Kidney (tissue), 14 donors: ENCODE results near the gene C2orf81. TPM values are rescaled to one million over a fixed set of nuclear protein-coding genes. Genes with fewer than 3 reads are reported as not detected.

Experiments used
- DNase-seq, 5 donors: peaks; one replicate each; pipeline ENCODE4 v3.0.0-alpha.2; 2013 to 2020
- FAIRE-seq: peaks from 2 replicates; lab custom pipeline; 2012; peaks lifted over from hg19 to GRCh38; lab: Jason Lieb, UNC
- H3K27ac ChIP-seq, 2 donors: one replicate each; pipeline ENCODE4 v1.7.0; 2013; ENCODE audit warnings: low read depth in 2 of 2, low read length in 2 of 2, inconsistent platforms in 1 of 2
- H3K27me3 ChIP-seq: one replicate; pipeline ENCODE4 v1.7.1; 2013; ENCODE audit warnings: low read length, inconsistent platforms; ENCODE audit not compliant: control insufficient read depth, insufficient read depth
- H3K36me3 ChIP-seq, 3 donors: one replicate each; pipeline versions ENCODE4 v1.7.0 to v1.7.1; 2013; ENCODE audit warnings: low read length in 3 of 3, control low read depth in 1 of 3, inconsistent platforms in 1 of 3; ENCODE audit not compliant: insufficient read depth in 3 of 3, control insufficient read depth in 2 of 3
- H3K4me1 ChIP-seq, 3 donors: one replicate each; pipeline versions ENCODE4 v1.7.0 to v1.7.1; 2013; ENCODE audit warnings: low read length in 3 of 3, inconsistent platforms in 1 of 3, low read depth in 1 of 3; ENCODE audit not compliant: control insufficient read depth in 2 of 3, insufficient read depth in 2 of 3
- H3K4me3 ChIP-seq, 3 donors: one replicate each; pipeline versions ENCODE4 v1.7.0 to v1.8.1; 2013; ENCODE audit warnings: low read length in 3 of 3, control low read depth in 1 of 3, inconsistent platforms in 1 of 3
- H3K9ac ChIP-seq, 3 donors: one replicate each; pipeline versions ENCODE4 v1.7.0 to v1.7.1; 2013; ENCODE audit warnings: low read length in 3 of 3, control low read depth in 1 of 3, inconsistent platforms in 1 of 3
- H3K9me3 ChIP-seq, 3 donors: one replicate each; pipeline versions ENCODE4 v1.7.0 to v1.7.1; 2013; ENCODE audit warnings: low read length in 3 of 3, control low read depth in 1 of 3, inconsistent platforms in 1 of 3; ENCODE audit not compliant: control insufficient read depth in 2 of 3, insufficient read depth in 1 of 3
- CTCF ChIP-seq: IDR thresholded peaks from 3 replicates; pipeline ENCODE4 v1.5.1; 2012; ENCODE audit warnings: mild to moderate bottlenecking, moderate library complexity, borderline replicate concordance; ENCODE audit not compliant: insufficient read depth; ENCODE audit errors: extremely low read depth
- intact Hi-C: fragments of 100-400 bp; cut with DNase I; formaldehyde crosslinking; loops from one replicate; pipeline ENCODE4 v1.11.1; 2022
- polyA plus RNA-seq: library from polyadenylated mRNA; stranded (reverse); fragments of 350-450 nt; fragmentation: Illumina TruSeq; extraction: RNeasy Lipid Tissue Mini Kit (QIAGEN cat#74804); gene quantifications from one replicate; pipeline ENCODE4 v1.2.3, GENCODE V29; 2014; ENCODE audit warnings: low read depth, low replicate concordance; ENCODE audit not compliant: insufficient read depth
- total RNA-seq: library from RNA; stranded (reverse); fragmentation: NEBNext Ultra II Directional; extraction: Animal tissue kit (Norgen Biotek cat#: 25700); gene quantifications from one replicate; pipeline ENCODE4 v1.2.1, GENCODE V29; 2021
- donor health status: control.
- donor health status: control.
- donor health status: control.
- donor health status: control.
- donor health status: control.
- donor health status: DM: yes; HTN: yes; CAD: no.
- donor health status: Normal renal cell carcinoma (clear cell type).

C2orf81 gene
- total and polyA plus RNA-seq, 2 donors from 2014 or later = 8.8 to 11.6 TPM

DNA sequence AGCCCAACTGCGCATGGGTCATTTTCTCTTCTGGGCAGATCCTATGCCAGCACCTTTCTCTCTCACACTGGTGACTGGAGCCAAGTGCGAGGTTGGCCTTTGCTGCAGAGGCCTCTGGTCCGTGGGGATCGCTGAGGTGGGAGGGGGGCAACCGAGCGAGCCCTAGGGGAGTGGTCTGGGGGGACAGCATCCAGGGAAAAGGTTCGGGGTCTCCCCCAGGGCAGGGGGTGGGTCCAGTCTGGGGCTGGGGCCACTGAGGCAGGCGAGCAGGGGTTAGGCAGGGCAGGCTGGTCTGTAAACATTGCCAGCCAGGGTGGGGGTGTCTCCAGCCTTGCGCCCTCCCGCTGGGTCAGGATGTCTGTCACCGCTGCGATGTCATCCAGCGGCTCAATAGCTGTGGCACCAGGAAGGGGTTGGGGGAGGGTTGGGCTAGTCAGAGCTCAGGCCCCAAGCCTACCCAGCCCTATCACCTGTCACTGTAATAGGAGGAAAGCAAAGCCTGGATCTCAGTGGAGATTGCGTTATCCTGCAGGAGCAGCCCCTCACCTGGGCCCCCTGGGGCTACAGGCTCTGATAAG lies 4.9 kb upstream of the C2orf81 start:
- peaks cover 4 to 54% (median 21%) of the 10 kb centered on the region in 3 donors for H3K36me3 ChIP-seq
- no peak for FAIRE-seq

DNA sequence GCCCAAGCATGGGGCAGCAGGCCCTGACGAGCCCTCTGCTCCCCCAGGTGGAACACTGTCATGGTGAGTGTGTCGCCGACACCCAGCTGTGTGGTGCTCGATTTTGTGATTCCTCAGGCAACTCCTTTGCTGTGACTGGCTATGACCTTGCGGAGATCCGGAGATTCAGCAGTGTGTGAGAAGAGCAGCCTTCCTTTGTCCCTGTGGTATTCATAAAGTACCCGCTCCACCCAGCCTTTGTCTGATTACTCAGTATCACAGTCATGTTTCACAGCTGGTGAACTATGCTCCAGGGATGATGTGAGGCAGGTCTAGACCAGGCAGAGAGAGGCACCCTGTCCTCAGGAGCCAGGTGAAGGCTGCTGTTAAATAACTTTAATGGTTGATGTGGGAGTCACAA lies 4.1 kb upstream of the C2orf81 start:
- intact Hi-C loops = no loop called here

More for the DNA sequence above, 4.9 kb upstream of the C2orf81 start:
- no peak for DNase-seq
- H3K9me3 ChIP-seq = no peaks in the 10 kb centered on the region
- H3K27me3 ChIP-seq = no peaks in the 10 kb centered on the region
- intact Hi-C loops = no loop called here
- no peak overlapping the region for H3K9ac ChIP-seq
- peaks cover 0 to 5% (median under 1%) of the 10 kb centered on the region in 3 donors for H3K4me1 ChIP-seq
- no peak for TF ChIP-seq CTCF
- no peak overlapping the region for H3K27ac ChIP-seq
- no peak overlapping the region for H3K4me3 ChIP-seq

GRCh38 chr2:74424995-74425406 lies 3.6 kb upstream of the C2orf81 start:
- Histone ChIP-seq H3K4me3 (no peak overlapping the region), H3K36me3 (peaks cover 3 to 47% (median 19%) of the 10 kb centered on the region in 3 donors), H3K27ac (no peak overlapping the region), H3K27me3 (no peaks in the 10 kb centered on the region), H3K9me3 (no peaks in the 10 kb centered on the region), H3K9ac (no peak overlapping the region), H3K4me1 (peaks cover 0 to 5% (median 0%) of the 10 kb centered on the region in 3 donors)
- intact Hi-C loops = no loop called here
- FAIRE-seq (no peak), DNase-seq (no peak)
- no peak for TF ChIP-seq CTCF

More for the DNA sequence above, 4.1 kb upstream of the C2orf81 start:
- Histone ChIP-seq H3K4me1 (peaks cover 0 to 5% (median 0%) of the 10 kb centered on the region in 3 donors), H3K4me3 (no peak overlapping the region), H3K27me3 (no peaks in the 10 kb centered on the region), H3K9ac (no peak overlapping the region), H3K9me3 (no peaks in the 10 kb centered on the region), H3K36me3 (peaks cover 4 to 52% (median 19%) of the 10 kb centered on the region in 3 donors), H3K27ac (no peak overlapping the region)
- FAIRE-seq = no peak
- TF ChIP-seq CTCF = no peak
- DNase-seq = no peak
